GM19372 (cell line): Measurements from ENCODE around the gene PNLIPRP2.

Source experiments
- ATAC-seq: cut with Tn5 transposase; IDR thresholded peaks from one replicate; pipeline ENCODE4 v1.9.1; 2021; ENCODE audit warnings: mild to moderate bottlenecking, low read depth, moderate library complexity; ENCODE audit not compliant: unreplicated experiment

Gene PNLIPRP2

GRCh38 chr10:116612107-116612769 is 8.5 kb upstream of the PNLIPRP2 start:
- ATAC-seq, result no peak

GRCh38 chr10:116613471-116613870 is 7.3 kb upstream of the PNLIPRP2 start:
- no peak for ATAC-seq

DNA sequence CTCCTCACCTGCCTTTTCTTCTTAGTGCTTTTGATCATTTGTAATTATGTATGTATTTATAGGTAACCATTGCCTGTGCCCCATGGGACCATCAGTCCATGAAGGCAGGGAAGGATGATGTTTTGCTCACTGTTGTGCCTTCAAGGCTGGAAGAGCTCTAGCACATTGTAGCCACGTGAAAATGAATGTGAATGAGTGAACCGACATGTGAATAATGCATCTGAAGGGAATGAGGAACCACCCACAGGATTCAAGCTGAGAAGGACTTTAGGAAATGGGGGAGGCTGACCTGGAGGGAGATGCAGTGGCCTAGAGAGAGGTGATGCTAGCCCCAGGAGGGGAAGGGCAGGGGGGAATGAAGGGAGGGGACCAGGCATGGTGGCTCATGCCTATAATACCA is 6.0 kb upstream of the PNLIPRP2 start:
- ATAC-seq, result no peak

DNA sequence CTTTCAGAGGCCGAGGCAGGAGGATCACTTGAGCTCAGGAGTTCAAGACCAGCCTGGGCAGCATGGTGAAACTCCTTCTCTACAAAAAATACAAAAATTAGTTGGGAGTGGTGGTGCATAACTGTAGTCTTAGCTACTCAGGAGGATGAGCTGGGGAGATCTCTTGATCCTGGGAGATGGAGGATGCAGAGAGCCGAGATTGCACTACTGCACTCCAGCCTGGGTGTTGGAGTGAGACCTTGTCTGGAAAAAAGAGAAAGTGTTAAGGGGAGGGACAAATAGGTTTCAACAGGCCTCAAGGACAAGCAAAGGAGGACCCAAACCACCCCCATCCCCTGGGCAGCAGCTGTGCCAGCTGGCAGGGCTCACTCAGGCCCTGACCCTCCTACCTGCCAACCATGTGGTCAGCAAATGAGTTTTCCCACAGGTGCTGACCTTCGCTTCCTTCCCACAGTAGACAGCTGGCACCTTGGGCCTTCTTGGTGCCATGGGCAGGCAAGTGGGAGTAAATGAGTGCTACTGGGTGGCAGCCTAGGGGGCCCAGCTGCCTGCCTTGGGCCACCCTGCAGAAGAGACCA is 5.5 kb upstream of the PNLIPRP2 start:
- ATAC-seq, result no peak

DNA sequence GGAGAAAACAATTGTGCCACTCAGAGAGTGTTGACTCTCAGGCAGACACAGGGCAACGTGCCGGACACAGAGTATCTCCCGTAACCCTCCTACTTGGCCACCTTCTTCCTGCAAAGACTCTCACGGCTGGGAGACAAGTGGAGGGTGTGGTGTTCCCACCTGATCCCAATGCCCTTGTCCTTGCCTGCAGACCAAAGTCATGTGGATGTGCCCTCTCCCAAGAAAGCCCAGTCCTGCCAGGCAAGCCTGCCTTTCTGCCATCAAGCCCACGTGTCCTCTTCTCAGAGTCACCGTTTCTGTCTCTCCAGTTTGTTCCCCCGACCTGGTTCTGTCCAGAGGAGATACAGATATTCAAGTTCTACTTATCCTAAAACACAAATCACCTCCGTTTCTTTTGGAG is 723 bp downstream of the PNLIPRP2 start:
- ATAC-seq, result no peak

- ATAC-seq, result no peak
Observed at GRCh38 chr10:116621934-116622655, 1.3 kb downstream of the PNLIPRP2 start.

GRCh38 chr10:116625845-116626244 is 5.1 kb downstream of the PNLIPRP2 start:
- ATAC-seq, result no peak

- ATAC-seq, result no peak
Observed at GRCh38 chr10:116626815-116627214, 6.1 kb downstream of the PNLIPRP2 start.

- no peak for ATAC-seq
Observed at GRCh38 chr10:116627386-116627933, 6.7 kb downstream of the PNLIPRP2 start.

DNA sequence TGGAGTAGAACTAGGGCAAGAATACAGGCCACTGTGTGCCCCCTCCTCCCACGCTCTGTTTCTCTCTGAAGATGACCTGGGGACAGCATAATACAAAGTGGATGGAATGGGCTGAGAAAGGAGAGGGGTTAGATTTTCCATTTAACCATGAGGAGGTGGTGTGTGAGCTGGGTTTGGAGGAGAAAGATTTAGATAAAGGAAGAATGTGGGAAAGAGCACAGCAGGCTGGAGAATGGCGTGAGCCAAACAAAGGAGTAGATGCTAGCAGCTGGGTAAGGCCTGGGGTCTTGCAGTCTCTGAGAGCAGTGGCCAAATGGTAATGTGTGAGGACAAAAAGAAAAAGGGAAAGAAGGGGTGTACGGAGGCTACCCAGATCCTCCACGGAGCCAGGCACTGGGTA is 8.6 kb downstream of the PNLIPRP2 start:
- ATAC-seq, result no peak

DNA sequence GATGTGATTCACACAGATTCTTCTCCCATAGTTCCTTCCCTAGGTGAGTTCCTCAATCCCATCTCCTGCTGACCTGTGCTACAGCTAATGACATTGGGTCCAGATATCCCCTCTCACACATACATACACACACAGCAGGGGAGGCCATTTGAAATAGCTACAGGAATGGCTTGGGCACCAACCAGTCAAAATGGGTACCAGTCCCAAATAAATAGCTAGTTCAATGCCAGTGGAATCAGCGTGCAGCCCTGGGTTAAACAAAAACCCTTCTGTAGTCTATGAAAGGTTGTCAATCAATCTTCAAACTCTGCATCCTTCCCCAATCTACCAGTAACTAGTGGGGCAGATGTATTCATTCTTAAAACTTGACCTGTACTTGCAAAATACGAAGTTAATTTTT is 9.3 kb downstream of the PNLIPRP2 start:
- no peak for ATAC-seq

DNA sequence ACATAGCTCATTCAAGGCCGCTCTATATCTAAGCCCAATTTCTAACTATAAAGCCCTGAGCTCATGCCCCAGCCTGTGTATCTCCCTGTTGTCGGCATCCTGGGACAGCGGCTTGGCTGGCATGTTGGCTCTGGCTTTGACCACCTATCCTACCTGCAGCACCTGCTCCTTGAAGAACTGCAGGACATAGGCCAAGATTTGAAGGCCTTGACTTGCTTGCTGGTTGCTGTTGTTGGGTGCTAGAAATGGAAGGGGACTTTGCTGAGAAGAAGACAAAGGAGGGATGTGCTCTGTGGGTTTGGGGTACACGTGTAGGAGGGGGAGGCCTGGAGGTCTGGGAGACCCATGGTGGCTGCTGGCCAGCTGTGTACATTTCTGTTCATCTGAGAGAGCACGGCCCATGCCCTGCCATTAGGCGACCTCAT is 11.1 kb downstream of the PNLIPRP2 start:
- no peak for ATAC-seq

DNA sequence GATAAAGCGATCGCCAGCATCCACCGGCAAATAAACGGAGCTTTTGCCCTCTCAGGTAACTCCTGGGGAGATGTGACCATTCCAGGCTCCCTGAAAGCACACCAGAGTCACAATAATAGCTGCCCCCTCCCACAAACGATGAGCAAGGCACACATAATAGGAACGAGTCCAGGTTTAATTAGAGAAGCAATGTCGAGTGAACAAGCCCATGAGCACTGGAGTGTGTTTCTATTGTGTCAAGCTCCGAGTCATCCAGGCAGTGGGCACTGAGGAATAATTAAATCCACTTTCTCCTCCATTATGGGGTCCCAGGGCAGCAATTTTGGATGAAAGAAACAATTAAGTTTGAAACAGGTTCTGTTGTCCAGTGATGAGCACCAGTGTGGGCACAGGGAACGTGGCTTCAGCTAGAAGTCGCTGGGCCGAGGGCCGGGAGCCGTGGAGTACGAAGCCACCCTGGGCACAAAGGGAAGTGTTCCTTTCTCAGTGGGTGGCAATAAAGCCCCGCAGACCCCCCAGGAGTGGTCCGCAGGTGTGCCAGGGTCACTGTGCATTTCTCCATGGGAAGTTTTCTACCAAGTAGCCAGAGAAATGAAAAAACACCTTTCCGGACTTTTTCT is 12.0 kb downstream of the PNLIPRP2 start:
- ATAC-seq, result no peak

DNA sequence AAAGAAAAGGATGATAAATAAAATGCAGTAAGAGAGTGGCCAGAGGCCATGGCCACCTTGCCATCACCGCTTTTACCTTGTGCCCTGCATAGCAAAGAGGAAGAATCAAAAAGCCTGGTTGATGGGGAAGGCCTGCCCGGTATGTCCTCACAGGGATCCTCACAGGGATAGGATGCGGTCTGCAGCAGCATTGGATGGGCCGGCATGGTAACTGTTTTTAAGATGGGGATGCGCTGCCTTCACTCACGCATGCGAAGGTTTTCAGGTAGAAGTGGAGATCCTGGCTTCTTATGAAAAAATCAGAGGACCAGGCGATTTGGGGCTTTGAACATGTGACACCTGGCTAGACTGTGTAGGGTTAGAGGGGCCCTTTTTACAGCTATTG is 12.5 kb downstream of the PNLIPRP2 start:
- ATAC-seq, result no peak

GRCh38 chr10:116634126-116634975 is 13.6 kb downstream of the PNLIPRP2 start:
- ATAC-seq, result no peak

DNA sequence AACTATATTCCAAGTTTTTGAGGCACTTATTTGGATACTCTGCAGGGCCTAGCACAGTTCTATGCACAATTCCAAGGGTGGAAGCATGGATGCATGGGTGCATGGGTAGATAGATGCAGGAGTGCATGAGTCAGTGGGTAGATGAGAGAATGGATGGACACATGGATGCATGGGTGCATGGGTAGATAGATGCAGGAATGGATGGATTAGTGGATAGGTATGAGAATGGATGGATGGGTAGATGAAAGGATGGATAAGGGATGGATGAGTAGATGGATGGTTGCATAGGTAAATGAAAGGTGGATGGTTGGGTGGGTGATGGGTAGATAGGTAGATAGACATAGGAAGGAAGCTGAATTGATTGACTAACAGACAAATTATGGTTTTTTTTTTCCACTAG is 15.6 kb downstream of the PNLIPRP2 start:
- ATAC-seq, result no peak

DNA sequence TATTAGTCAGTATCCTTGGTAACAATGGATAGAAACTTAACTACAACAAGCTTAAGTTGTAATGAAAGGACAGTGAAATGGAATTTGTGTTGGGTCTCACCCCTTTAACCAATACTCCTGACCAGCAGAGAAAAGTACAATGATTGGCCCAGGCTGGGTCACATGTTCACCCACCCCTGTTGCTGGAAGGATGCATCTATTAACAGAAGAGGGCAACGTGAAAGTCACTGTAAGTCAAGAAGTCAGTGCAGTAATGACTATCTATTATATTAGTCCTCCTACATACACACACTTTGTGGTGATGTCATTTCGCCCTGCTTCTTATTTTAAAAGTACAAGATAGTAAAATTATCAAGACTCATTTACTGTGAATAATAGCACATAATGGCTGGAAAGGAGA is 16.2 kb downstream of the PNLIPRP2 start:
- no peak for ATAC-seq

DNA sequence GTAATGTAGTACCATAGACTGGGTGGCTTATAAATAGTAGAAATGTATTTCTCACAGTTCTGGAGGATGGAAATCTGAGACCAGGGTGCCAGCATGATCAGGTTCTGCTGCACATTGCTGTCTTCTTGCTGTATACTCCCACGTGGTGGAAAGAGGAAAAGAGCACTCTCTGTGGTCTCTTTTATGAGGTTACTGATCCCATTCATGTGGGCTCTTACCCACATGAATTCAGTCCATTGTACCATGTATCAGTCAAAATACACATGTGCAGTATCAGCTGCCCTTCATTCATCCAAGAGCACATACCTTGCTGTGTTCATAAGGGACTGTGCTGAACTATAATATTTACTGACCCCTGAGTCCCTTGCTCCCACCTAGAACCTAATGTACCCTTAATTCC is 17.1 kb downstream of the PNLIPRP2 start:
- ATAC-seq, result no peak

GRCh38 chr10:116646502-116646901 is 25.7 kb downstream of the PNLIPRP2 start:
- ATAC-seq, result no peak

GRCh38 chr10:116648903-116649302 is 28.1 kb downstream of the PNLIPRP2 start:
- ATAC-seq, result no peak
